Right lobe of liver (tissue), 6 donors: ENCODE results near the gene MRPL46. TPM values are rescaled to one million over a fixed set of nuclear protein-coding genes. Genes with fewer than 3 reads are reported as not detected.

Experiments used
- ATAC-seq, 4 donors: fragments of 200-7000 bp; cut with Tn5 transposase; one replicate each; pipeline ENCODE4 v1.9.1; 2020; ENCODE audit warnings: mild to moderate bottlenecking in 4 of 4, moderate library complexity in 4 of 4
- DNase-seq, 3 donors: peaks; one replicate each; pipeline ENCODE4 v3.0.0-alpha.2; 2020
- H3K27ac ChIP-seq, 3 donors: fragments of 200-600 bp; one replicate each; pipeline ENCODE4 v1.8.0; 2022
- H3K27me3 ChIP-seq, 2 donors: fragments of 200-600 bp; one replicate each; pipeline ENCODE4 v1.8.0; 2022
- H3K36me3 ChIP-seq, 4 donors: fragments of 200-600 bp; sonication (generic) in 1 of 4; one replicate each; pipeline versions ENCODE4 v1.5.1 to v1.8.0; 2017 to 2022; ENCODE audit warnings: control low read depth in 1 of 4
- H3K4me1 ChIP-seq, 4 donors: fragments of 200-600 bp; sonication (generic) in 1 of 4; one replicate each; pipeline versions ENCODE4 v1.5.1 to v1.8.0; 2017 to 2022; ENCODE audit warnings: control low read depth in 1 of 4
- H3K4me3 ChIP-seq, 3 donors: fragments of 200-600 bp; one replicate each; pipeline ENCODE4 v1.8.0; 2022
- H3K9me3 ChIP-seq, 4 donors: fragments of 200-600 bp; sonication (generic) in 1 of 4; one replicate each; pipeline versions ENCODE4 v1.5.1 to v1.8.0; 2017 to 2022; ENCODE audit warnings: control low read depth in 1 of 4
- CTCF ChIP-seq, 4 donors: fragments of 200-600 bp in 3 of 4; fragments of 450-650 bp in 1 of 4; IDR thresholded peaks; one replicate each; pipeline versions ENCODE4 v1.5.1 to v1.8.0; 2016 to 2022; ENCODE audit warnings: antibody characterized with exemption in 4 of 4, mild to moderate bottlenecking in 2 of 4
- POLR2A ChIP-seq: fragments of 450-650 bp; IDR thresholded peaks from one replicate; pipeline ENCODE4 v1.6.1; 2017; ENCODE audit warnings: antibody characterized with exemption, mild to moderate bottlenecking
- WGBS: methylation state at CpG from one replicate; pipeline ENCODE4 v1.1.6; 2018; ENCODE audit warnings: low coverage, low lambda C conversion rate; ENCODE audit not compliant: insufficient coverage; ENCODE audit errors: missing lambda C conversion rate; 5-methylcytosine and 5-hydroxymethylcytosine counted together
- intact Hi-C, 2 donors: fragments of 100-400 bp; cut with DNase I; formaldehyde crosslinking; loops; one replicate each; pipeline versions ENCODE4 v1.11.2 to v1.14.1; 2022
- total RNA-seq, 6 experiments: library from RNA; depleted of rRNA in 2 of 6; stranded (reverse); fragments of >200 nt in 2 of 6; fragmentation: NEBNext Ultra II Directional in 3 of 6; extraction: Animal tissue kit (Norgen Biotek cat#: 25700) in 3 of 6; gene quantifications; one replicate each; pipeline versions ENCODE4 v1.1.0 to v1.2.4, GENCODE V29; 2016 to 2023
- donor health status: DM: no; HTN: yes; CAD: no.
- donor health status: DM: no; HTN: no; CAD: no.
- donor health status: DM: no; HTN: no; CAD: no.
- donor health status: DM: no; HTN: yes; CAD: no.
- donor health status: DM: no; HTN: yes; CAD: no.

Gene MRPL46
- total RNA-seq, 6 experiments from 2014 or later: 25.4 to 38.4 (median 33.9) TPM

DNA sequence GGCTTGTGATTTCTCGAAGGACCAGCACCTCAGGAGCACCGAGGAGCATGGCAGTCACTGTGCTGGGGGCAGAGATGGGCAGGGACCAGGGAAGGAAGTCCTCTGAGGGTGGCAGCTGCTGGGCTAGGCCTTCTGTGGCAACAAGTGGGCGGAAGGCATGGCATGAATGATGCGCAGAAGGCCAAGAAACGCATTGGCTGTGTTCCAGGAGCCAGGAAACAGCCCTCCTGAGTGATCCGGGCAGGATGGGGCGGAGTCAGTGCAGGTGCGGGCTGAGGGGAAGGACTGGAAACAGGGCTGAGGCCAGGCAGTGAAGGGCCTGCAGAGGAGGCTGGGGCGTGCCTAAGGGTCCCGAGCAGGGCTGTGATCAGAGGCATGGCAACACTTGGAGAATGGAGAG, 24.0 kb upstream of the MRPL46 start:
- Histone ChIP-seq H3K9me3 (no peaks in the 10 kb centered on the region), H3K27ac (no peak overlapping the region), H3K4me3 (no peak overlapping the region), H3K27me3 (no peaks in the 10 kb centered on the region), H3K4me1 (no peaks in the 10 kb centered on the region), H3K36me3 (no peaks in the 10 kb centered on the region)
- 79% methylated on average over 8 of the region's 10 CpGs for WGBS
- ATAC-seq: no peak
- TF ChIP-seq POLR2A (no peak), CTCF (IDR thresholded peaks at IDR 0.05) (no peak)
- intact Hi-C loops: loop anchor here in 1 of 2 donors (10.0 kb wide), 1 partner anchor 124 kb away; no protein-coding TSS in a partner anchor
- no peak for DNase-seq

DNA sequence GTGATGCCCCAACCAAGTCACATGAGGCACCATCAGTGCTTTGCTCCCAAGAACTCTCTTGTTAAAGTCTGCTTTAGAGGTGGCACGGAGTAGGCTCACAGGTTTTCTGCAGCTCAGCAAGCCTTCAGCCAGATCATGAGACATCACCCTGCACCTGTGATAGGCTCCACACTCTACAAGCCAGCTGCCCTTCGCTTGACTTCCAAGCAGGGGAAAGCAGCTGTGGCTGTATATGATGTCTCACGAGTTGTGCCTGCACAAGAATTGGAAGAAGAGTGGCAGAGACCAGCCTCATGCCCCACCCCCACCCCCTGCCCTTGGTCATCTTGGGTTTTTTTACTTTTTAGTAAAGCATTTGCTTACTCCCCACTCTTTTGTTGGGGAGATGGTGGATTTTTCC, 22.8 kb upstream of the MRPL46 start:
- Histone ChIP-seq H3K4me1 (no peaks in the 10 kb centered on the region), H3K4me3 (no peak overlapping the region), H3K36me3 (no peaks in the 10 kb centered on the region), H3K9me3 (no peaks in the 10 kb centered on the region), H3K27me3 (no peaks in the 10 kb centered on the region), H3K27ac (no peak overlapping the region)
- no peak for DNase-seq
- TF ChIP-seq POLR2A: no peak
- no peak for TF ChIP-seq CTCF (IDR thresholded peaks at IDR 0.05)
- intact Hi-C loops: loop anchor here in 1 of 2 donors (10.0 kb wide), 1 partner anchor 125 kb away; no protein-coding TSS in a partner anchor
- WGBS: no CpG with 5 or more reads among the region's 3 CpGs
- no peak for ATAC-seq

GRCh38 chr15:88489321-88489720, 22.1 kb upstream of the MRPL46 start:
- WGBS: 20% methylated on average over 1 of the region's 4 CpGs
- TF ChIP-seq CTCF (IDR thresholded peaks at IDR 0.05): no peak
- no peak for TF ChIP-seq POLR2A

DNA sequence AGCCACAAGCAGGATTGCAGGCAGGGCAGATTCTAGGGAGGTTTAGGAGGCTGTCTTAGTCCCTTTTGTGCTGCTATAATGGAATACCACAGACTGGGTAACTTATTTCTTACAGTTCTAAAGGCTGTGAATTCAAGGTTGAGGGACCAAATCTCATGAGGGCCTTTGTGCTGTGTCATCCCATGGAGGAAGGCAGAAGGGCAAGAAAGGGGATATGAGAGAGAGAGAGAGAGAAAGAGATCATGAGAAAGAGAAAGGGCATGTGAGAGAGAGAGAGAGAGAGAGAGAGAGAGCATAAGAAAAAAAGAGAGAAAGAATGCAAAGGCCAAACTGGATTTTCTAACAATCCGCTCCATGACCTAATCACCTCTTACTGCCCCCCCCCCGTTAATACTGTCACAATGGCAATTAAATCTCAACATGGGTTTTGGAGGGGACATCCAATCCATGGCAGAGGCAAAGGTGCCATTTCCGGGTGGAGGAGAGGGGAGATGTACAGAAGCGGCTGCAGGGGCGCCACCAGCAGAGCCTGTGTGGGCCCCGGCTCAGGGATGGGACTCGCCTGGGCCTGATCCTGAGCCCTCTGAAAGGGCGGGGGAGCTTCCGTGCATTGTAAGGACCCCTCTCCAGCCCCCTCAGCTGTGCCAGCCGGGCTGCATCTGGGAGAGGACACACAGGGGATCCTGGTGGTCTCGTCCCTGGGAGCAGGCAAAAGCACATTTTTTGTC, 20.8 kb upstream of the MRPL46 start:
- DNase-seq (no peak), ATAC-seq (no peak)
- TF ChIP-seq CTCF (IDR thresholded peaks at IDR 0.05) (no peak), POLR2A (no peak)
- intact Hi-C loops: no loop called here
- Histone ChIP-seq H3K27me3 (no peaks in the 10 kb centered on the region), H3K4me3 (no peak overlapping the region), H3K36me3 (no peaks in the 10 kb centered on the region), H3K27ac (no peak overlapping the region), H3K4me1 (no peaks in the 10 kb centered on the region), H3K9me3 (no peaks in the 10 kb centered on the region)
- WGBS: 39% methylated on average over 5 of the region's 11 CpGs

More at GRCh38 chr15:88489321-88489720, 22.1 kb upstream of the MRPL46 start:
- Histone ChIP-seq H3K9me3 (no peaks in the 10 kb centered on the region), H3K27ac (no peak overlapping the region), H3K4me1 (no peaks in the 10 kb centered on the region), H3K4me3 (no peak overlapping the region), H3K36me3 (no peaks in the 10 kb centered on the region), H3K27me3 (no peaks in the 10 kb centered on the region)
- no peak for DNase-seq
- intact Hi-C loops: no loop called here
- no peak for ATAC-seq
